Measurements from ENCODE around the gene ERCC6L2.

Gene ERCC6L2

DNA sequence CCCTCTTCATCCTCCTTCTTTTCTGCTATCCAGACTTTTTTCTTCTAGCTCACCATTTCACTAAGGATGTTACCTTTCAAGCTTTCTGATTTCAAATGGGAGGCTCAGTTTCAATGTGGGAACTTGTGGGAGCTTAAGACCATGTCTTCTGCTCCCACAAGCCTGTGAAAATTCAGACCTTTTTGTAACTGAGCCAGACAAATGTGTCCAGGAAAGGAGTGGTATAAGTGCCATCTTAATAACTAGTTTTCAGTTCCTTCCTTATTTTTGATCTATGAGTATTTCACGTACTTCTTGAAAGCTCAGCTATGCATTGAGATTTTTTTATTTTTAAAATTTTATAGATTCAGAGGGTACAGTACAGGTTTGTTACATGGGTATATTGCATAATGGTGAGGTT lies 4.6 kb upstream of the ERCC6L2 start:
- no peak for DNase-seq

DNA sequence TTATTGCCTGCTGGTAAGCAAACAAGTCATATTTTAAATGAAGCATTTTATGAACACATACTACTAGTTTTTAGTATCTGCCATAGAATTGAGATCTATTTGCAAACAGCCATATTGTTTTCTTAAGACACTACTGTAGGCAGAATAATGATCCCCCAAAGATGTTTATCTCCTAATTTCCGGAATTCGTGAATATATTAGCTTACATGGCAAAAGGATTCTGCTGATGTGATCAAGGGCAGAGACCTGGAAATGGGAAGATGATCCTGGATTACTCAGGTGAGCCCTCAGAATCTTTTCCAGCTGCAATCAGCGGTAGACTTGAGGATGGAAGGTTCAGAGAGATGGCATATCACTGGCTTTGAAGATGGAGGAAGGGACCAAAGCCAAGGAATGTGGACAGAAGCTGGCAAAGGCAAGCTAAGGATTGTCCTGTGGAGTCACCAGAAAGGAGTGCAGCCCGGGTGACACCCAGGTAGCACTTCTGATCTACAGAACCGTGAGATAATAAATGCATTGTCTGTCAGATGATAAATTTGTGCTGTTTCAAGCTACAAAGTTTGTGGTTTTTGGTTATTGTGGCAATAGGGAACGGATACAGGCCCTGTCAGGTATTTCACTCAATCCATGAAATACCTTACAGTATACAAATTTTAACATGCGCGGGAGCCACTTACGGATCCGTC lies 1.0 kb upstream of the ERCC6L2 start:
- peak in 1 of 14 donors; percentile 54 for DNase-seq

DNA sequence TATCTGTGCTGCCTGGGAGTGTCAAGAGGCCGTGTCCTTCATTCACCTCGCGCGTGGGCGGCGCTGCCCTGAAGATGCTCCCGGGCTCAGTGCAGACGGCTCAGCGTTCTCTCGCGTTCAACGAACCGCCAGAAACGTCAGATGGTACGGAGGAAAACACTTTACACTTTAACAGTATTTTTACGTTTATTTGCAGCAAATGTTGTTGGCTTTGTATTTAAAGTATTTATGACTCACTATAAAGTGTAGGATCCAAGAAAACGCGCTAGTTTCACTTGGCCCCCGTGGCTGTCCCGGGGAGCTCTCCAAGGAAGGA lies 544 bp upstream of the ERCC6L2 start:
- peak in 8 of 14 donors; percentile 33 to 66 (median 43) for DNase-seq

DNA sequence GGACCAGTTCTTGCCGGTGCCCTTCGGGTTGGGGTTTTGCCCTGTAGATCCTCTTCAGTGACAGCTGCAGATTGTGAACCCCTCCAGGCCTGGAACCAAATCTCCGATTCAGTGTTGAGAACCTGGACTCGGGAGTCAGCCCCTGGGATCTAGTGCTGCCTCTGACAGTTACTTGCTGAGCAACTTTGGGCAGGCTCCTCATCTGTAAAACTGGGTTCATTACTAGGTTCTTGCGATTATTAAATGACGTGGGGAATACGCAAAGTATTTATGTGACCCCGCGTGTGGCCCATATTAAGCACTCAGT lies 600 bp downstream of the ERCC6L2 start:
- no peak for DNase-seq

DNA sequence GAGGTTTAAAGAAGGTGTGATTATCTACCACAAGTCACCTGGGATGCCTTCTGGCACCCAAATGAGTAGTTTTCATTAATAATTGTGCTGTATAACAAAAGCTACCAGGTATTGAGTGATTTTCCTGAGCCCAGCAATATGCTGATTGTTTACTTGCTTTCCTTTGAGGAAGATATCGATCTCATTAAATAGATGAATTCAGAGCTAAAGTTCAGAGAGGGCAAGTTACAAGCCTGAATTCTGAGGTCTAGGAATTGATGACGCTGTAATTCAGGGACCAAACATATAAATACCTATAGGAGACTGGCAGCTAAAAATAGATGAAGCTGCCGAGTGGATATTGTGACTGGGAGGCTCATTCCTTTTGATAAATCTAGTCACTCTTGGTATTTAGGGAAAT lies 1.1 kb downstream of the ERCC6L2 start:
- DNase-seq: peak in 1 of 14 donors; percentile 0

DNA sequence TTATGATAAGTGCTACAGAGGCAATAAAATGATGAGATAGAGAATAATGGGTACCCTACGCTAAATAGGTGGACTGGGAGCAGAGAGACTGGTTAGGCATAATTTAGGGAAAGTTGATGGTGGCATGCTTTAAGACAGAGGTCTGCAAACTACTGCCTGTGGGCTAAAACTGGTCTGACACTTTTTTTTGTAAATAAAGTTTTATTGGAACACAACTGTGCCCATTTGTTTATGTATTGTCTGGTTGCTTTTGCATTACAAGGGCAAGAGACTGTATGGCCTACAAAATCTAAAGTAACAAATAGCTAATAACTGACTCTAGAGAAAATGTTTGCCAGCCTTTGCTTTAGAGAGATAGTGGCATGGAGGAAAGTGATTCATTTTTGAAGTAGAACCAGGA lies 2.5 kb downstream of the ERCC6L2 start:
- DNase-seq: no peak

DNA sequence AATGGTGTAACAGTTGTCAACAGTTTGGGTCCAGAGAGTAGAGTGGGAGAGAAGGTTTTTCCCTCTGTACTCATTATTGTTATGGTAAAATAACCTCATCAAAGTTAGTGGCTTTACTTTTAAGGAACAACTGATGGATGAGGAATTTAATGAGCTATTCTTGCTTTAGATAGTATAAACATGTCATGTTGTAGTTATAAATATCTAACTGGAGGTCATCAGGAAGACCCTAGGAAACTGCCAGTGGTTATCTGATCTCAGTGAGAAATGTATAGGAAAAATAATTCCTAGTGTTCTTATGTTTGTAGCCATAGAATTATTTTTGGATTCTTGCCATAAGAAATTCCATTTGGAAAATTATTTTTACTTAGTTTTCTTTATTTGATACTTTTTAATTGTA lies 4.1 kb downstream of the ERCC6L2 start:
- no peak for DNase-seq

DNA sequence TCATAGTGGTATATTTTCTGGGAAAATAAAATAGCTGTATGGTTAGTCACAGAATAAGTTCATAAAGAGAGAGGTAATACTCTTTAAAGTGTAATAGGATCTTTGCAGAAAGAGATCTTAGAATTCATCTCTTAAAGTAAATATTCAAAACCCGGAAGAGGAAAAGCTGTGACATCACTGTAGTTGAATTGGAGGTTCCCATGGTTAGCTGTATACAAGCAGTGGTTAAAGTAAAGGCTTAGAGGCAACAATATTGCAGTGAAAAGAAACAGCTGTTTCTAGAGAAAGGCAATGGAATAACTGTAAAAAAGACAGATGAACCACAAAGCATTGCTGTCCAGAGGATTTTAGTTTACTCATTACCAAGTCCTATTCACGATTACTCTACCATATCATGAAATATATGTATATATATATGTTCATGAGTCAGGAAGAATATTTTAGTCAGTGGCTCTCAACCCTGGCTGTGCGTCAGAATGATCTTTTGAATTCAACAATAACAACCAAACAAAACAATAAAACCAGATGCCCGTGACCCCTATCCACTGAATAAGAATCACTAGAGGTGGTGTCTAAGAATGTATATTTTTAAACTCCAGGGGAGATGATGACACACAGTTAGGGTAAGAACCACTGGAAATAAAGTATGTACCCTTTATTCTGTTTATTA lies 4.7 kb downstream of the ERCC6L2 start:
- no peak for DNase-seq

DNA sequence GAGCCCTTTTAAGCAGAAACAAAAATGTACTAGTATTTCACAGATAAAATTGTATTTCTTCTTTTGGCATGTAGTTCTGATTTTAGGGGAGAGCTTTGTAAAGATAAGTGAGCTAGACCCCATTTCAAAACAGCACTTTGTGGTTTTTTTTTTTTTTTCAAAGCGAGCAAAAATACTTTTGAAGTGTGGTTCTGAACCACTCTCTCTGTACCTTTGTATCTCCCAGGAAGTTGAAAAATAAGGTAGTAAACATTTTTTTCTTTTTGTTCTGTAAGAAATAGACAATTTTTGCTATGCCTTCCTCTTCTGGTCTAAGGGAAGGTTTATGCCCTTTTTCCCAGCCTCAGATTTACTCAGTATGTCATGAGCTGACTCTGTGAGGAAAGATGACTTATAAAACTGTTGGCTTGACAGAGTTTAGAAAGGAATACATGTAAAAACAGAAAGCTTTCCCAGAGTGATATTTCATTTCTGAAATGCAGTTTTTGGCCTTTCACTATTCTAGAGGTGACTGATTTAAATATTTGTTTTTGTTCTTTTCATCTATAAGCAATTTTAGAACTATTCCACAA lies 12.5 kb downstream of the ERCC6L2 start:
- DNase-seq: no peak

DNA sequence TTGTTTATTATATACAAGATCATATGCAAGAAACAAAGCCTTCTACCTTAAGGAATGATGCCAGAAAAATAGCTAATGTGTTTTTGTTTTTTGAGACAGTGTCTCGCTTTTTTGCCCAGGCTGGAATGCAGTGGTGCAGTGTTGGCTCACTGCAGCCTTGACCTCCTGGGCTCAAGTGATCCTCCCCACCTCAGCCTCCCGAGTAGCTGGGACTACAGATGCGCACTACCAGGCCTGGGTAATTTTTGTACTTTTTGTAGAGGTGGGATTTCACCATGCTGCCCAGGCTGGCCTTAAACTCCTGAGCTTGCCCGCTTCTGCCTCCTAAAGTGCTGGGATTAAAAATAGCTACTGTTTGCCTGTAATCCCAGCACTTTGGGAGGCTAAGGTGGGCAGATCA lies 15.1 kb downstream of the ERCC6L2 start:
- no peak for DNase-seq

DNA sequence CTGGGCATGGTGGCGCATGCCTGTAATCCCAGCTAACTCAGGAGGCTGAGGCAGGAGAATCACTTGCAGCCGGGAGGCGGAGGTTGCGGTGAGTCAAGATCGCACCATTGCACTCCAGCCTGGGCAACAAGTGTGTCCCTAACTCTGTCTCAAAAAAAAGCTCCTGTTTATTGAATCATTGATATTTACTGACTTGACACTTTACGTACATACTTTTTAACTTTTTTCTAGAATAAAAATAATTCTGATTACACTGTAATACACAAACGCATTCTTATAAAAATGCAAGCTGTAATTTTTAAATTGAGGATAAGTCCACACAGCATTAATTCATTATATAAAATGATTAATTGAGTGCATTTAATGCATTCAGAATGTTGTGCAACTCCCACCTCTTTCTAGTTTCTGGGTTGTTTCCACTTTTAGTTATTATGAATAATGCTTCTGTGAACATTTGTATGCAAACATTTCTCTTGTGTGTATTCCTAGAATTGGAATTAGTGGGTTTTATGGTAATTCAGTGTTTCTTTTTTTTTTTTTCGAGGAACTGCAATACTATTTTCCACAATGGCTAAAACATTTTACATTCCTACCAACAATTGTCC lies 15.7 kb downstream of the ERCC6L2 start:
- no peak for DNase-seq

DNA sequence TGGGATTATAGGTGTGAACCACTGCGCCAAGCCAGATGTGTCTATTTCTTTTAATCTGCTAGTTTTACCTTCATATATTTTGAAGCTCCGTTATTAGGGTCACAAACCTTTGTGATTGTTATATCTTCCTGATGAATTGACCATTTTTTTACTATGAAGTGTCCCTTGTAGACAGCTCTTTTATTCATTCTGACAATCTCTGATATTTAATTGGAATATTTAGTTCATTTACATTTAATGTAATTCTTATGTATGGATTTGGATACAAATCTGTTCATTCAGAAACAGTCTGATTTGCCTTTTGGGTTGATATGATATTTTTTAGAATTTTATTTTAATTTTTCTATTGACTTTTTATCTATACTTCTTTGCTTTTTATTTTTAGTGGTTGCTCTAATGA lies 17.2 kb downstream of the ERCC6L2 start:
- DNase-seq: no peak

DNA sequence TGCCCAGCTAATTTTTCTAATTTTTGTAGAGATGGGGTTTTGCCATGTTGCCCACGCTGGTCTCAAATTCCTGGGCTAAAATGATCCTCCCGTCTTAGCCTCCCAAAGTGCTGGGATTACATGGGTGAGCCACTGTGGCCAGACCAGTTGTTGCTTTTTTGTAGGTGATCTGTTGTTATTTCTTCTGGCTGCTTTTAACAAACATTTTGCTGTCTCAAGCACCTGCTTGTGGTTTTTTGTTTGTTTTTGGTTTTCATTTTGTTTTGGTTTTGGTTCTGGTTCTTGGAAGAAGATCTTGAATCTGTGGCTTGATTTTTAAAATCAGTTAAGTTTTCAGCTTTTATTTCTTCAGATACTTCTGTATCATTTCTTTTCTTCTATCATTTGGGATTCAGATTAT lies 21.1 kb downstream of the ERCC6L2 start:
- DNase-seq: no peak

DNA sequence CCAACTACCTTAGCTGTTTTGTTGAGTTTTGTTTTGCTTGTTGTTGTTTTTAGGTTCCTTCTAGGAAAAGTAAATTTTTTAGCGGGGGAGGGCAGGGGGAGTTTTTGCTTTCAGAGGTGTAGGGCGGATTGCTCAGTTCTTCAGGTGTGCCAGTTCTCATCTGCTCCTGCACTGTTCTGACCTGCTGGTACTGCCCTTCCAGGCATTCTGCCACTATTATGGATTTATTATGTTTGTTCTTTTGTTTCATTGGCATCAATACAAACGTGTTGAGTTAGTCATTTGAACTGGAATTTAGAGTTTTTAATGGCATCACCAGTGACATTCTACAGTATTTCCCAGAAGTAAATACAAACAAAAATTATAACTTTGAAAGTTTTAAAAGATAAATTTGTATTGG lies 26.0 kb downstream of the ERCC6L2 start:
- peak in 1 of 14 donors; percentile 23 for DNase-seq

DNA sequence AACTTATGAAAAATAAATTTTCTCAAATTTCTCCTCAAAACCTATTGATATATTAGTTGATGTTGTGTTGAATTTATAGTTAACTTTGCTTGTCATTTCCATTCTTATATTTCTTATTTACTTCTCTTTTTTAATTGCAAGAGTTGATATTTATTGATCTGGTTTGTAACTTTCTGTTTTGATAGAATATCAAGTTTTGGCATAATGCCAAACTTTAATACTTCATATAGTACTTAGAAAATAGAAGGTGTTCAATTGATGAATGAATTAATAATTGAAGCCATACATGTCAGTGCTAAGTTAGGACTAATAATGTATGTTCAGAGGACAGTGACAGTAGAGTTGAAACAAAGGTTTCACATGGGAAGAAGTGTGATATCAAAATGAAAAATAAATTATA lies 27.9 kb downstream of the ERCC6L2 start:
- DNase-seq: no peak

DNA sequence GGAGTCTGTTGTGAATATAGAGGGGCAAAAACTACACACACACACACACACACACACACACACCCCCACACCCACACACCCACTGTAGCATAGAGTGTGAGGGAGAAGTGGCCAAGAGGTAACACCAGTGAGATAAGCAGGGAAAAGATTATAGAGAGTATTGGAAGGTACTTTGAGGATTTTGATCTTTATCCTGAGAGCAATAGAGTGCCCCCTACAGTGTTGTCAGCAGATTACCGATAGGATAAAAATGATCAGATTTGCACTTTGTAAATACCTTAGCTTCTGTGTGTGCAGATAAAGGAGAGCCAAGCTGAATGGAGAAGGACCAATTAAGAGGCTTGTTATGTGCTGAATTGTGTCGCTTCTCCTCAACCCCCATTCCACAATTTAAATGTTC lies 32.3 kb downstream of the ERCC6L2 start:
- no peak for DNase-seq

DNA sequence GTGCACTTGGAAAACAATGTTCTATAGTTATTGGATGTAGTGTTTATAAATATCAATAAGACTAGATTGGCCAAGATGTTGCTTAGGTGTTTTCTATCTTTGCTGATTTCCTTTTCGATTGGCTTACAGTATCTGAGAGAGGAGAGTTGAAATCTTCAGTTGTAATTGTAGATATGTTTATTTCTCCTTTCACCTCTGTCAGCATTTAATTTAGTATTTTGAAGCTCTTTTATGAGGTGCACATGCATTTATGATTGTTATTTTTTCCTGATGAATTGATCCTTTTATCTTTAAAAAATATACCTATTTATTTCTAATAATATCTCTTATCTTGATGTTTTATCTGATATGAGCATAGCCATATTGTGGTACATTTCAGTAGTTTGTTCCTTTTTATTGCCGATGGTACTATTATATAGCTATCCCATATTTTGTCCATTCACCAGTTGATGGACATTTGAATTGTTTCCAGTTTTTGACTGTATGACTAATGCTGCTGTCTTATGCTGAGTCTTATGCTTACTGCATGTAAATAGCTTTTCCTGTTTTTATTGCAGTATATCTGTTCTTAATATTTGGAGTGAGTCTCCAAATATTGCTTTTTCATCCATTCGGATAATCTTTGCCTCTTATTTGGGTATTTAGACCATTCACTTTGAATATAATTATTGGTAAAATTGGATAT lies 34.7 kb downstream of the ERCC6L2 start:
- DNase-seq: no peak

DNA sequence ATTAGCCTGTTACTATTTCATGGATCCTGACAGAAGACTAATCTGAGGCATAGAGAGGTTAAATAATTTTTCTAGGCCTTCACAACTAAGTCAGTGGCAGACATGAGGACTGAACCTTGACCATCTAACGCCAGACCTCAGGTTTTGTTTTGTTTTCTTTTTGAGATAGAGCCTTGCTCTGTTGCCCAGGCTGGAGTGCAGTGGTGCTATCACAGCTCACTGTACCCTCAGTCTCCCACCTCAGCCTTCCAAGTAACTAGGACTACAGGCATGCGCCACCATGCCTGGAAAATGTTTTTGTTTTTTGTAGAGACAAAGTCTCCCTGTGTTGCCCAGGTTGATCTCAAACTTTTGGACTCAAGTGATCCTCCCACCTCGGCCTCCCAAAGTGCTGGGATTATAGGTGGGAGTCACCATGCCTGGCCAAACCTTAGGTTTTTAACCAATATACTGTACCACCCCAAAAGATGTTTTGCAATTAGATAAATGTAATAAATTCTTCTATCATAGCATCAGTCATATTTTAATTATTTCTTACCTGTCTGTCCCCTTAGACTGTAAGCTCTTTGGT lies 35.4 kb downstream of the ERCC6L2 start:
- no peak for DNase-seq

DNA sequence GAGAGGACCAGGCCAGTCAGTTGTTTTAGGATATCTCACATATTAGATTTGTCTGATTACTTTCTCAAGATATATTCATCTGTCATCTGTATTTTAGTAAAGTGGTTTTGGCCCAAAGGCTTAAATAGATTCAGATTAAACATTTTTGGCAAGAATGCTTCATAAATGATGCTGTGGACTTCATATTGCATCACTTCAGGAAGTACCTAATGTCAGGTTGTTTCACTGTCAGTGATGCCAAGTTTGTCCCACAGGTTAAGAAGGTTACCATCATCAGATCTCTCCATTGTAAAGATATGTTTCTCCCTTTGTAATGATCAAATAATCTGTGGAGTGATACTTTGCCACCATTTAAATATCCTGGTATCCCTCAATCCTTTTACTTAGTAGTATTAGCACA lies 37.3 kb downstream of the ERCC6L2 start:
- DNase-seq: no peak

DNA sequence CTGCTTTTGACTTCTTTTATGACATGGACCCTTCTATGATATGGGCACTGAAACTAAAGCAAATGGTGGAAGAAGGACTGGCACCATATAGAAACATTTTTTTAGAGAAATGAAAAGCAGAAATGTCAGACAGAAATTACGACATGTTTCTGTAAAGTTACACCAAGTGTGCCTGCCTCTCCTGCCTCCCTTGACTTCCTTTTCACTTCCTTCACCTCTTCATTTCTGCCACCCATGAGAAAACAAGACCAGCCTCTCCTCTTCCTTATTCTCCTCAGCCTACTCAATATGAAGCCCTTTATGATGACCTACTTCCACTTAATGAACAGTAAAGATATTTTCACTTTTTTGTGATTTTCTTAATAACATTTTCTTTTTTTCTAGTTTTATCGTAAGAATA lies 44.5 kb downstream of the ERCC6L2 start:
- no peak for DNase-seq

DNA sequence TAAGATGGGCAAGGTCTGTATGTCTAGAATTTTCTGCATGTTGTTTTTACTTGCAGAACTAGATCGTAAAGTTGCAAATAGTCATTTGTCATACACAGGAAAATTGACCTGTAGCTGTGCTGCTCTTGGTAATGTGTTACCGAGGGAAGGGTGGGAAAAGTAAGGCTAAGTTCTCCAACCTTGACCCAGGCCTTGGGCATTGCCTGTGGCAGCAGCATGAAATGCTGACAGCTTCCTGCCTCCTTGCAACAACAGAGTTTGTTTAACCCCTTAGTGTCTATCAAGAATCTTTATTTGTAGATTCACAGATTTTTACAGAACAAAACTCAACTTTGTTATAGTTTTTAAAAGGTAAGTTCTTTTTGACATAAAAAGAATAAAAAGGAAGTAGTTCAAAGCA lies 48.3 kb downstream of the ERCC6L2 start:
- DNase-seq: no peak

DNA sequence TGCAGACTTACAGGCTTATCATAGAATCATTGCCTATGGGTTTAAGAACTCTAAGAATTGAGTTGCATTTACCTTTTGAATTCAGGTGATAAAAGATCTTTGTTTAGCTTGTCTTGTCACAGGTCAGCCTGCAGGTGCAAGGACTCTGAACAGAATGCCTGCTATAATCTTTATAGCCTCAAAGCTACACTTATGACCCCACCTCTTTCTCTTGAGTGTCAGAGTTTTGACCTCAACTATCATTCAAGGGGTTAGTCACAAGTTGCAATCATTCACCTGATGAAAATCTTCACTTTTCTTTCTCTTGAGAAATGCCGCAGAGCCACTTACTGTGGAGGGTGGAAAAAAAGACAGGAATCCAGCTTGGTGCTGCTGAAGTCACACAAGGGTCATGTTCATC lies 49.5 kb downstream of the ERCC6L2 start:
- DNase-seq: no peak
